Psoas muscle (tissue), 8 donors: ENCODE results near the gene CALHM3. TPM values are rescaled to one million over a fixed set of nuclear protein-coding genes. Genes with fewer than 3 reads are reported as not detected.
A peak's percentile ranks its signal among the peaks of the same experiment; 100 is the strongest.

ENCODE experiments used
- ATAC-seq, 4 donors: fragments of 200-7000 bp; cut with Tn5 transposase; one replicate each; pipeline ENCODE4 v1.9.1; 2020; ENCODE audit warnings: moderate library complexity in 3 of 4, mild to moderate bottlenecking in 2 of 4
- DNase-seq, 2 donors: peaks; one replicate each; pipeline ENCODE4 v3.0.0-alpha.2; 2020
- H3K27ac ChIP-seq: fragments of 200-600 bp; one replicate; pipeline ENCODE4 v1.8.0; 2022
- H3K27me3 ChIP-seq, 3 donors: fragments of 200-600 bp in 1 of 3; one replicate each; pipeline versions ENCODE4 v1.6.1 to v1.8.0; 2013 to 2022; ENCODE audit warnings: low read length in 2 of 3, mild to moderate bottlenecking in 2 of 3, moderate library complexity in 1 of 3; ENCODE audit not compliant: insufficient read depth in 3 of 3
- H3K36me3 ChIP-seq, 2 donors: fragments of 200-600 bp in 1 of 2; one replicate each; pipeline versions ENCODE4 v1.6.1 to v1.8.0; 2013 to 2022; ENCODE audit warnings: low read depth in 1 of 2, mild to moderate bottlenecking in 1 of 2, moderate library complexity in 1 of 2; ENCODE audit not compliant: insufficient read depth in 1 of 2
- H3K4me1 ChIP-seq: fragments of 200-600 bp; one replicate; pipeline ENCODE4 v1.8.0; 2022
- H3K4me3 ChIP-seq: fragments of 200-600 bp; one replicate; pipeline ENCODE4 v1.8.0; 2022; ENCODE audit warnings: mild to moderate bottlenecking
- H3K9me3 ChIP-seq: fragments of 200-600 bp; one replicate; pipeline ENCODE4 v1.8.0; 2022
- WGBS, 3 donors: extraction: QIAGEN DNeasy Blood & Tissue Kit; methylation state at CpG; one replicate each; pipeline versions ENCODE4 v1.1.6 to v1.1.7; 2013; 5-methylcytosine and 5-hydroxymethylcytosine counted together
- intact Hi-C, 2 donors: fragments of 100-400 bp; cut with DNase I; formaldehyde crosslinking; loops; one replicate each; pipeline versions ENCODE4 v1.11.0 to v1.14.2; 2022
- polyA plus RNA-seq, 3 donors: library from polyadenylated mRNA; stranded (reverse); fragments of 200-250 nt; gene quantifications; one replicate each; pipeline ENCODE4 v1.2.3, GENCODE V29; 2013
- total RNA-seq, 4 donors: library from RNA; stranded (reverse); fragmentation: NEBNext Ultra II Directional in 2 of 4; extraction: Animal tissue kit (Norgen Biotek cat#: 25700) in 2 of 4; gene quantifications; one replicate each; pipeline versions ENCODE4 v1.2.1 to v1.2.4, GENCODE V29; 2021 to 2023
- TF ChIP-seq, protein P1 (sequence below): fragments of 200-600 bp; IDR thresholded peaks from one replicate; pipeline ENCODE4 v1.8.0; 2022; ENCODE audit warnings: antibody characterized with exemption
- donor health status: healthy with polysubstance abuse.
- donor health status: DM: no; HTN: no; CAD: no; lungs with moderate emphysema.
- donor health status: Bipolar disorder and iron deficiency.
- donor health status: healthy.
- donor health status: DM: yes; HTN: yes; CAD: no.
- donor health status: DM: no; HTN: no; CAD: no.
- donor health status: DM: no; HTN: no; CAD: no.
- donor health status: DM: yes; HTN: yes; CAD: no.

The CALHM3 gene
- total and polyA plus RNA-seq, 7 donors: not detected

DNA sequence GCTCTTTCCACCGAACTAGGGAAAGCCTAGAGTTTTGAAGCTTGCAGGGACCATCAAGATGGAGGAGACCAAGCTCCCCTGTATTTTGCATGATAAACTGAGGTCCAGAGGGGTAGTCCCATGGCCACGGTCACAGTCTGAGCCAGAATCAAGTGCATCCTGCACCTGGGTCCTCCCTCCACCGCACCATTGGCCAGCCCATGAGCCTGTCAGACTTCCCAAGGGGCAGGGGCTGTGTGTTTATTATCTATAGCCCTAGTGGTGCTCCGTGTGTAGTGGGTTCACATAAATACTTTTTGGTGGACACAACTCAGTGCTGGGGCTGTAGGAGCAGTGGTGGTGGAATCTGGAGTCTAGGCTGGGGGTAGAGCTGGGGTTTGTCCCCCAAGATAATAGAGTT lies 3.6 kb downstream of the CALHM3 start:
- WGBS, 3 donors: 72 to 81% (median 77%) methylated on average over 4 of the region's 4 CpGs
- no peaks in the 10 kb centered on the region for H3K36me3 ChIP-seq
- intact Hi-C loops: no loop called here
- TF ChIP-seq, protein P1, sequence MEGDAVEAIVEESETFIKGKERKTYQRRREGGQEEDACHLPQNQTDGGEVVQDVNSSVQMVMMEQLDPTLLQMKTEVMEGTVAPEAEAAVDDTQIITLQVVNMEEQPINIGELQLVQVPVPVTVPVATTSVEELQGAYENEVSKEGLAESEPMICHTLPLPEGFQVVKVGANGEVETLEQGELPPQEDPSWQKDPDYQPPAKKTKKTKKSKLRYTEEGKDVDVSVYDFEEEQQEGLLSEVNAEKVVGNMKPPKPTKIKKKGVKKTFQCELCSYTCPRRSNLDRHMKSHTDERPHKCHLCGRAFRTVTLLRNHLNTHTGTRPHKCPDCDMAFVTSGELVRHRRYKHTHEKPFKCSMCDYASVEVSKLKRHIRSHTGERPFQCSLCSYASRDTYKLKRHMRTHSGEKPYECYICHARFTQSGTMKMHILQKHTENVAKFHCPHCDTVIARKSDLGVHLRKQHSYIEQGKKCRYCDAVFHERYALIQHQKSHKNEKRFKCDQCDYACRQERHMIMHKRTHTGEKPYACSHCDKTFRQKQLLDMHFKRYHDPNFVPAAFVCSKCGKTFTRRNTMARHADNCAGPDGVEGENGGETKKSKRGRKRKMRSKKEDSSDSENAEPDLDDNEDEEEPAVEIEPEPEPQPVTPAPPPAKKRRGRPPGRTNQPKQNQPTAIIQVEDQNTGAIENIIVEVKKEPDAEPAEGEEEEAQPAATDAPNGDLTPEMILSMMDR: no peak
- H3K27ac ChIP-seq: no peak overlapping the region
- H3K4me3 ChIP-seq: no peak overlapping the region
- H3K9me3 ChIP-seq: no peaks in the 10 kb centered on the region
- no peak for ATAC-seq
- H3K27me3 ChIP-seq: no peaks in the 10 kb centered on the region
- peak in 1 of 2 donors; percentile 11 for DNase-seq
- no peaks in the 10 kb centered on the region for H3K4me1 ChIP-seq

DNA sequence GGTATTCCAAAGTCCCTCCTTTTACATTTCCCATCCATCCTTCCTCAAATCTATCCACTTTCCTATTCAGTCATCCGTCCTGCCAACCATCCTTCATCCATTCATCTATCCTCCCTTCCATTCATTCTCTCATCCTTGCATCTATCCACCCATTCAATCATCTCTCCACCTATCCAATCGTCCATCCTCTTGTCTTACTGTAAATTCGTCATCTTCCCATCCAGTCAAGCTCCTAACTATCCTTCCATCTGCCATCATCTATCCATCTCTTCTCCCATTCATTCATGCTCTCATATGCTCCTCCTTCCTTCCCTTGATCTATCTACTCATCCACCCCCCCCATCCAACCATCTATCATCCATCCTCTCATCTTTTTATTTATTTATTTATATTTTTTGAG lies 5.0 kb downstream of the CALHM3 start:
- DNase-seq: no peak
- 88 to 97% (median 95%) methylated on average over 3 of the region's 3 CpGs for WGBS, 3 donors
- intact Hi-C loops: no loop called here

DNA sequence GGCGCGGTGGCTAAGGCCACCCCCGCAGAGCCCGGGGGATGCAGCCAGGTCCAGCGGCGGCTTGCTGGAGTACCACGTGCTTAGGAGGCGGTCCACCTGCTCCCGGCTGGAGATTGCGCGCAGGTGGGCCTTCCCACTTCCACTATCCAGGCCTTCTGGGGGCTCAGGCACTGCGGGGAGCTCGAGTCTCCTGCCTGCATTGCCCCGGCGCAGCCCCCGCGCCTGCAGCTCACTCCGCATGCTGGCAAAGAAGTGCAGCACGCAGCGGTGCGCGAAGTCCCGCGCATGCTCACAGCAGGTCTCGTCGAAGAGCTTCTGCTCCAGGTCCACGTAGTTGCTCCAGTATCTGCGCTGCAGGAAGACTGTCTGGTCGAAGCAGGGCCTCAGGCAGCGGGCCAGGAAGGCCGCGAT lies 5.8 kb downstream of the CALHM3 start:
- Histone ChIP-seq H3K4me3 (no peak overlapping the region), H3K27me3 (no peaks in the 10 kb centered on the region), H3K27ac (no peak overlapping the region), H3K9me3 (no peaks in the 10 kb centered on the region), H3K36me3 (no peaks in the 10 kb centered on the region), H3K4me1 (no peaks in the 10 kb centered on the region)
- ATAC-seq: no peak
- DNase-seq: peak in 1 of 2 donors; percentile 54
- 63 to 80% (median 73%) methylated on average over 32 of the region's 32 CpGs for WGBS, 3 donors
- intact Hi-C loops: no loop called here
- TF ChIP-seq, protein P1: no peak

More for the DNA sequence above, 5.0 kb downstream of the CALHM3 start:
- no peaks in the 10 kb centered on the region for H3K4me1 ChIP-seq
- H3K36me3 ChIP-seq: no peaks in the 10 kb centered on the region
- no peaks in the 10 kb centered on the region for H3K9me3 ChIP-seq
- ATAC-seq: no peak
- H3K4me3 ChIP-seq: no peak overlapping the region
- no peak overlapping the region for H3K27ac ChIP-seq
- TF ChIP-seq, protein P1: no peak
- H3K27me3 ChIP-seq: no peaks in the 10 kb centered on the region

DNA sequence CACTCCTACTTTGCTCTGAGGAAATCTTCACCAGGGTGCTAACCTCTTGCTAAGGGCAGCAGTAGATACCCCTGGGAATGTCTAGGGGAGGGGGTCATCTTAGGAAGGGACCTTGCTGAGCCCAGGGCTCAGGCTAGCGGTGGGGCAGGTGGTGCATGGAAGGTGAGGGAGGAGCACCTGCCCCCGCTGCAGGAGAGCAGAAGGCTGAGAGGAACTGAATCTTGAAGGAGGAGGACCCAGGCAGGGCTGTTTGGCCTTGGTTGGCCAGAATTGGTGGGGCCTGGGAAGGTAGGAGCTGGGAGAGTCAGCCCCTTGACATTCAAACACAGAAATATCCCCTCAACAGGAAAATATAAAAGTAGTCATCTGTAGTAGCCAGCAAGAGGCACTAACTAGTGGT lies 7.0 kb downstream of the CALHM3 start:
- no peak for ATAC-seq
- Histone ChIP-seq H3K9me3 (no peaks in the 10 kb centered on the region), H3K4me3 (no peak overlapping the region), H3K27me3 (no peaks in the 10 kb centered on the region), H3K36me3 (no peaks in the 10 kb centered on the region), H3K27ac (no peak overlapping the region), H3K4me1 (no peaks in the 10 kb centered on the region)
- 93 to 98% (median 93%) methylated on average over 2 of the region's 2 CpGs for WGBS, 3 donors
- DNase-seq: peak in 1 of 2 donors; percentile 38
- intact Hi-C loops: no loop called here
- TF ChIP-seq, protein P1: no peak
